GM23248 (cell line): Measurements from ENCODE around the gene MEIOC. TPM values are rescaled to one million over a fixed set of nuclear protein-coding genes. Genes with fewer than 3 reads are reported as not detected.
"Not testable (repeated sequence)": the region's sequence is repeated elsewhere in the genome, so short reads cannot be mapped to it uniquely, and the experiment has no call there.

Experiments used
- DNase-seq: peaks from one replicate; pipeline ENCODE4 v3.0.0-alpha.2; 2015
- H2AFZ ChIP-seq: fragments of 200-600 bp; sonication (generic); 2 replicates; pipeline ENCODE4 v1.6.1; 2016; ENCODE audit warnings: antibody characterized with exemption
- H3F3A ChIP-seq: fragments of 200-600 bp; sonication (generic); 2 replicates; pipeline ENCODE4 v1.6.1; 2016; ENCODE audit warnings: mild to moderate bottlenecking, antibody characterized with exemption, mixed run types; ENCODE audit not compliant: insufficient read depth
- H3K27ac ChIP-seq: fragments of 200-600 bp; sonication (generic); 2 replicates; pipeline ENCODE4 v1.5.1; 2016; ENCODE audit warnings: mild to moderate bottlenecking
- H3K27me3 ChIP-seq: fragments of 200-600 bp; sonication (generic); replicated peaks from 2 replicates; pipeline ENCODE4 v1.6.1; 2016; ENCODE audit warnings: mild to moderate bottlenecking; ENCODE audit not compliant: insufficient read depth
- H3K36me3 ChIP-seq: fragments of 200-600 bp; sonication (generic); 2 replicates; pipeline ENCODE4 v1.6.1; 2016; ENCODE audit warnings: low read depth, mild to moderate bottlenecking
- H3K4me1 ChIP-seq: fragments of 200-600 bp; sonication (generic); 2 replicates; pipeline ENCODE4 v1.6.1; 2016; ENCODE audit warnings: mild to moderate bottlenecking; ENCODE audit not compliant: insufficient read depth
- H3K4me2 ChIP-seq: fragments of 200-600 bp; sonication (generic); one replicate; pipeline ENCODE4 v1.6.1; 2016; ENCODE audit warnings: mild to moderate bottlenecking; ENCODE audit not compliant: unreplicated experiment
- H3K4me3 ChIP-seq: fragments of 200-600 bp; sonication (generic); 2 replicates; pipeline ENCODE4 v1.5.1; 2016; ENCODE audit warnings: mild to moderate bottlenecking
- H3K79me2 ChIP-seq: fragments of 200-600 bp; sonication (generic); 2 replicates; pipeline ENCODE4 v1.6.1; 2016; ENCODE audit warnings: mild to moderate bottlenecking; ENCODE audit not compliant: insufficient read depth
- H3K9ac ChIP-seq: fragments of 200-600 bp; sonication (generic); 2 replicates; pipeline ENCODE4 v1.6.1; 2016; ENCODE audit warnings: mild to moderate bottlenecking
- H3K9me2 ChIP-seq: fragments of 200-600 bp; sonication (generic); 2 replicates; pipeline ENCODE4 v1.6.1; 2016; ENCODE audit warnings: mixed run types, mild to moderate bottlenecking, moderate library complexity; ENCODE audit not compliant: insufficient read depth
- H3K9me3 ChIP-seq: fragments of 200-600 bp; sonication (generic); one replicate; pipeline ENCODE4 v1.6.1; 2017; ENCODE audit warnings: low read depth
- H4K20me1 ChIP-seq: fragments of 200-600 bp; sonication (generic); 2 replicates; pipeline ENCODE4 v1.6.0; 2016; ENCODE audit not compliant: insufficient read depth
- EZH2 ChIP-seq: fragments of 200-600 bp; sonication (generic); IDR thresholded peaks from 2 replicates; pipeline ENCODE4 v1.6.1; 2018; ENCODE audit warnings: antibody characterized with exemption, mild to moderate bottlenecking; ENCODE audit not compliant: insufficient read depth, poor library complexity, severe bottlenecking
- EZH2phosphoT487 ChIP-seq: fragments of 200-600 bp; sonication (generic); IDR thresholded peaks from 2 replicates; pipeline ENCODE4 v1.6.1; 2018; ENCODE audit warnings: antibody characterized with exemption, moderate library complexity, mild to moderate bottlenecking, low read depth; ENCODE audit not compliant: insufficient read depth
- WGBS, 2 experiments: methylation state at CpG; one replicate each; pipeline ENCODE4 v1.1.6; 2015 to 2017; ENCODE audit warnings: low lambda C conversion rate in 2 of 2, low coverage in 1 of 2; ENCODE audit errors: missing lambda C conversion rate in 2 of 2; 5-methylcytosine and 5-hydroxymethylcytosine counted together
- in situ Hi-C: fragments of 300-500 bp; cut with MboI; formaldehyde crosslinking; loops from 2 replicates; pipeline ENCODE4 v1.15.0; 2020
- polyA plus RNA-seq: library from polyadenylated mRNA; unstranded; fragments of >200 nt; fragmentation: Nextera tagmentation; extraction: Ambion mirVana; gene quantifications from 2 replicates; pipeline ENCODE4 v1.2.1, GENCODE V29; 2016
- total RNA-seq: library from RNA; depleted of rRNA; stranded (reverse); fragments of >200 nt; shearing (Covaris generic); gene quantifications from 2 replicates; pipeline ENCODE4 v1.2.3, GENCODE V29; 2014

MEIOC gene
- total and polyA plus RNA-seq, 2 experiments from 2014 or later = 0.65 TPM; not detected in 1

GRCh38 chr17:44677136-44677535, 20.9 kb downstream of the MEIOC start:
- no peaks in the 10 kb centered on the region for H3K9me3 ChIP-seq
- H3K9ac ChIP-seq = no peak overlapping the region
- peaks cover 10% of the 10 kb centered on the region; the same call in 1 of the 2 replicates for H3F3A ChIP-seq
- H3K4me2 ChIP-seq = peak overlapping the region; percentile 65
- H2AFZ ChIP-seq = no peak overlapping the region
- in situ Hi-C loops = no loop called here
- peak; percentile 17 for DNase-seq
- no peaks in the 10 kb centered on the region for H3K9me2 ChIP-seq
- H3K79me2 ChIP-seq = no peaks in the 10 kb centered on the region
- H3K27ac ChIP-seq = no peak overlapping the region
- no peak overlapping the region for H3K4me3 ChIP-seq
- H3K36me3 ChIP-seq = peaks cover 5% of the 10 kb centered on the region; the same call in 1 of the 2 replicates
- TF ChIP-seq EZH2phosphoT487 (no peak), EZH2 (no peak)
- H3K27me3 ChIP-seq = no peaks in the 10 kb centered on the region
- peaks cover 11% of the 10 kb centered on the region for H3K4me1 ChIP-seq
- 50 to 52% methylated on average over 2 of the region's 2 CpGs for WGBS, 2 experiments
- no peaks in the 10 kb centered on the region for H4K20me1 ChIP-seq

- H3K27me3 ChIP-seq, H3K4me2 ChIP-seq, H2AFZ ChIP-seq, H3K9me3 ChIP-seq, H3K36me3 ChIP-seq, H3F3A ChIP-seq, in situ Hi-C loops, H3K4me3 ChIP-seq, H3K9ac ChIP-seq, H3K4me1 ChIP-seq, H3K27ac ChIP-seq, DNase-seq, H4K20me1 ChIP-seq, H3K9me2 ChIP-seq: not testable (repeated sequence)
- 85 to 89% methylated on average over 4 of the region's 4 CpGs for WGBS, 2 experiments
- peaks cover 35% of the 10 kb centered on the region for H3K79me2 ChIP-seq
Measured at GRCh38 chr17:44683303-44683702, 27.0 kb downstream of the MEIOC start.

DNA sequence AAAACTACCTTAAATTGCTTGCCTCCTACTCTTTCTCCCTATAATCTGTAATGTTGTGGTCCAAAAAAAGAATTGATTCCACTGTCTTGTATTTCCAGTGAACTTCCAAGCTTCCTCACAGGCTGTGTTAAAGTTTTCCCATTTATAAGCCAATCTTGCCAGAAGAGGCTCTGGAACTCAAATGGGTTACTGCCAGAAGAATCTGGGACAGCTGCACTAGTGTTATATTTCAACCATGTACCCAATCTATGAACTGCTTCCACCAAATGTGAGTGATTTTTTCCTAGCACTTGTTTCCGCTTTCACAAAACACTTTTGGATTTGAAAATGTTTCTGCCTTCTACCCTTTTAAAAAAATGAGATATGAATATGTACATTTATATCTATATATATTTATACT, 31.5 kb downstream of the MEIOC start:
- Histone ChIP-seq H3K36me3 (no peaks in the 10 kb centered on the region; the same call in 1 of the 2 replicates), H3K4me2 (no peak overlapping the region), H3K4me3 (no peak overlapping the region), H3K27me3 (no peaks in the 10 kb centered on the region), H3F3A (no peaks in the 10 kb centered on the region), H3K4me1 (peaks cover 14% of the 10 kb centered on the region), H3K9me3 (no peaks in the 10 kb centered on the region), H2AFZ (no peak overlapping the region), H3K27ac (no peak overlapping the region), H3K9me2 (no peaks in the 10 kb centered on the region), H3K9ac (no peak overlapping the region), H3K79me2 (peaks cover 57% of the 10 kb centered on the region), H4K20me1 (no peaks in the 10 kb centered on the region)
- TF ChIP-seq EZH2 (no peak), EZH2phosphoT487 (no peak)
- WGBS, 2 experiments = 44% methylated on average over 1 of the region's 1 CpG
- in situ Hi-C loops = no loop called here
- no peak for DNase-seq

- no peak overlapping the region for H3K27ac ChIP-seq
- H3F3A ChIP-seq = no peaks in the 10 kb centered on the region
- in situ Hi-C loops = no loop called here
- H3K9ac ChIP-seq = peak overlapping the region; percentile 91; the same call in 1 of the 2 replicates
- TF ChIP-seq EZH2 = no peak
- TF ChIP-seq EZH2phosphoT487 = no peak
- H3K4me2 ChIP-seq = peak overlapping the region; percentile 84
- H2AFZ ChIP-seq = no peak overlapping the region
- peaks cover 57% of the 10 kb centered on the region for H3K79me2 ChIP-seq
- peak overlapping the region; percentile 98 for H3K4me3 ChIP-seq
- H3K9me2 ChIP-seq = no peaks in the 10 kb centered on the region
- H3K4me1 ChIP-seq = peaks cover 14% of the 10 kb centered on the region
- no peak for DNase-seq
- H4K20me1 ChIP-seq = no peaks in the 10 kb centered on the region
- H3K27me3 ChIP-seq = no peaks in the 10 kb centered on the region
- no peaks in the 10 kb centered on the region; the same call in 1 of the 2 replicates for H3K36me3 ChIP-seq
- no peaks in the 10 kb centered on the region for H3K9me3 ChIP-seq
- WGBS, 2 experiments = 50 to 53% methylated on average over 2 of the region's 2 CpGs
Measured at GRCh38 chr17:44688200-44688599, 31.9 kb downstream of the MEIOC start.
